ENCODE data around the gene FAM98C. TPM values are rescaled to one million over a fixed set of nuclear protein-coding genes. Genes with fewer than 3 reads are reported as not detected.

FAM98C gene
- total RNA-seq, 6 experiments from 2014 or later = 7.6 to 19.8 (median 9.8) TPM

DNA sequence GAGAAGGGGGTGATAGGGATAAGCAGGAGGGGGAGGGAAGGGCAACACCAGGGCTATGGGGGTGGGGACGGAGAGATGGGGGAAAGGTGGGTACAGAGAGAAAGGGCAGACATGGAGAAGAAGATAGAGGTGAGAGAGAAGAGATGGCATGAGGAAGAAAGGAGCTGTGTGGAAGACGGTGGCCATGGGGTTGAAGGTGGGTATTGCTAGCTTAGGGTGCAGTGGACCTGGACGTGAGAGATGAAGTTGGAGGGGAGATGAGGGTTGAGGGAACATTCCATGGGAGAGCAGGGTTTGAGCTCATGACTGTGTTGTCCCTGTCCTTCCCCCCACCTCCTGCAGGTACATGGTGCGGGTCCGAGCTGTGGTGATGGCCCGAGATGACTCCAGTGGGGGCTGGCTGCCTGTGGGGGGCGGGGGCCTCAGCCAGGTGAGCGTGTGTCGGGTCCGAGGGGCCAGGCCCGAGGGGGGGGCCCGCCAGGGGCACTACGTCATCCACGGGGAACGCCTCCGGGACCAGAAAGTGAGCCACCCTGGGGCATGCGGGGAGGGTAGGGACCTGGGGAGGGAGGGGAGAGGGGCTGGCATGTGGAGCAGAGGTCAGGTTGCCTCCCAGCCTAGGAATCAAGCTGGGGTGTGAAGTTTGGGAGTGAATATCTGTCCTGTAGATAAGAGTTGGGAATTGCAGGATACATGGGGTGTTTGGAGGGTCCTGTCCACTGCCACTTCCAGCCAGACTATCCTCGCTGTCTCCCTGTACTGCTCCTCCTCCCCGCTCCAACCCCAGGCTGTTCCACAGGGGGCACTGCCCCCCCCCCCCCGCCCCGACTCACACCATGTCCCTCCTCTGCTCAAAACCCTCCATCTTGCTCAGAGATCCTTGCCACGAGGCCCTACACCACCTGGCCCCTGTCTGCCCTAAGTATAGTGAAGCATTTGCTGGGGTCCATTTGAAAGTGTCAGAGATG lies 12.7 kb upstream of the FAM98C start:
- H3K9me3 ChIP-seq = no peaks in the 10 kb centered on the region
- intact Hi-C loops (cut with DNase I) = loop anchor here in 1 of 2 donors (10.0 kb wide), 1 partner anchor 235 kb away; no protein-coding TSS in a partner anchor
- H3K4me3 ChIP-seq = no peak overlapping the region
- WGBS (ENCODE audit: insufficient coverage, low coverage, low lambda C conversion rate, missing lambda C conversion rate) = 34% methylated on average over 9 of the region's 22 CpGs
- TF ChIP-seq POLR2A (IDR thresholded peaks at IDR 0.05) = no peak
- TF ChIP-seq, protein P1, sequence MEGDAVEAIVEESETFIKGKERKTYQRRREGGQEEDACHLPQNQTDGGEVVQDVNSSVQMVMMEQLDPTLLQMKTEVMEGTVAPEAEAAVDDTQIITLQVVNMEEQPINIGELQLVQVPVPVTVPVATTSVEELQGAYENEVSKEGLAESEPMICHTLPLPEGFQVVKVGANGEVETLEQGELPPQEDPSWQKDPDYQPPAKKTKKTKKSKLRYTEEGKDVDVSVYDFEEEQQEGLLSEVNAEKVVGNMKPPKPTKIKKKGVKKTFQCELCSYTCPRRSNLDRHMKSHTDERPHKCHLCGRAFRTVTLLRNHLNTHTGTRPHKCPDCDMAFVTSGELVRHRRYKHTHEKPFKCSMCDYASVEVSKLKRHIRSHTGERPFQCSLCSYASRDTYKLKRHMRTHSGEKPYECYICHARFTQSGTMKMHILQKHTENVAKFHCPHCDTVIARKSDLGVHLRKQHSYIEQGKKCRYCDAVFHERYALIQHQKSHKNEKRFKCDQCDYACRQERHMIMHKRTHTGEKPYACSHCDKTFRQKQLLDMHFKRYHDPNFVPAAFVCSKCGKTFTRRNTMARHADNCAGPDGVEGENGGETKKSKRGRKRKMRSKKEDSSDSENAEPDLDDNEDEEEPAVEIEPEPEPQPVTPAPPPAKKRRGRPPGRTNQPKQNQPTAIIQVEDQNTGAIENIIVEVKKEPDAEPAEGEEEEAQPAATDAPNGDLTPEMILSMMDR (IDR thresholded peaks at IDR 0.05) = no peak
- ATAC-seq (no peak), DNase-seq (no peak)
- no peaks in the 10 kb centered on the region for H3K27me3 ChIP-seq
- peaks cover 0 to 9% (median 0%) of the 10 kb centered on the region in 4 donors for H3K4me1 ChIP-seq
- no peaks in the 10 kb centered on the region for H3K36me3 ChIP-seq
- no peak overlapping the region for H3K27ac ChIP-seq

DNA sequence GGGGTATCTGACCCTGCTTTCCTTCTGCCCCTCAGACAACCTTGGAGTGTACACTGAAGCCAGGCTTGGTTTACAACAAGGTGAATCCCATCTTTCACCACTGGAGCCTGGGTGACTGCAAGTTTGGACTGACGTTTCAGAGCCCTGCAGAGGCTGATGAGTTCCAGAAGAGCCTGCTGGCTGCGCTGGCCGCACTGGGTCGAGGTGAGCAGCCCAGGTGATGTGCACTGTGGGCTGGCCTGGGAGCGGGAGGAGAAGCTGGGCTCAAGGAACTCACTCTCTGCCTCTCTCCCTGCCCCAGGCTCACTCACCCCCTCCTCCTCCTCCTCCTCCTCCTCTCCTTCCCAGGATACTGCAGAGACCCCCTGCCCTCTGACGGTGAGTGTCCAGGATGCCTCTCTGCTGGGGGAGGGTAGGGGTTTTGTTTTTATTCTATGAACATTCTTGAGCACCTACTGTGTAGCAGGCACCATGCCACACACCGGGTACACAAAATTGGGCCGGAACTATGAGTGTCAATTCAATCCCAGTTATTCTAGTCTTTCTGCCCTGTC lies 10.9 kb upstream of the FAM98C start:
- 64% methylated on average over 3 of the region's 8 CpGs for WGBS (ENCODE audit: insufficient coverage, low coverage, low lambda C conversion rate, missing lambda C conversion rate)
- Histone ChIP-seq H3K9me3 (no peaks in the 10 kb centered on the region), H3K27me3 (no peaks in the 10 kb centered on the region), H3K27ac (no peak overlapping the region), H3K4me1 (peaks cover 0 to 2% (median 0%) of the 10 kb centered on the region in 4 donors), H3K4me3 (no peak overlapping the region), H3K36me3 (no peaks in the 10 kb centered on the region)
- intact Hi-C loops (cut with DNase I) = loop anchor here in 1 of 2 donors (10.0 kb wide), 1 partner anchor 233 kb away; no protein-coding TSS in a partner anchor
- ATAC-seq (no peak), DNase-seq (no peak)
- TF ChIP-seq POLR2A (IDR thresholded peaks at IDR 0.05) = no peak
- TF ChIP-seq, protein P1 (IDR thresholded peaks at IDR 0.05) = no peak

DNA sequence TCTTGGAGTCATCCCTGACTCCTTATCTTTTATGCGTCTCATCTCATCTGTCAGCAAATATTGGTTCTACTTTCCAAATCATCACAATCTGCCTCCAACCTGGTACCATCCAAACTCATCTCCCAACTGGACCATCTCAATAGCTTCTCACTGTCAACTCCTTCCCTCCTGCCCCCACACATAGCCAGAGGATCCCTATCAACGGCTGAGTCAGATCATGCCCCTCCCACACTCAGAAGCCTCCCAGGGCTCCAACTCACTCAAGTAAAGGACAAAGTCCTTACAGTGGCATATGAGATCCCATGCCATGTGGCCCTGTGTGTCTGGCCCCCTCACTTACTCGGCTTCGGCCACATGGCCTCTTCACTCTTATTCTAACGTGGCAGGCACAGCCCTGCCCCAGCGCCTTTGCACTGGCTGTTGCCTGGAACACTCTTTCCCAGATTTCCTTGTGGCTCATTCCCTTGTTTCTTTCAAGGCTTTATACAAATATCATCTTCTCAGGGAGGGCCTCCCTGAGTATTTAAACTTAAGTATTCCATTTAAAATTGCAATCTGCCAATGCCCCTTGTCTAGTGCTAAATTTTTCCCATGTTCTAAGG lies 10.1 kb upstream of the FAM98C start:
- Histone ChIP-seq H3K27ac (no peak overlapping the region), H3K36me3 (no peaks in the 10 kb centered on the region), H3K9me3 (no peaks in the 10 kb centered on the region), H3K4me3 (no peak overlapping the region), H3K27me3 (no peaks in the 10 kb centered on the region), H3K4me1 (no peaks in the 10 kb centered on the region)
- TF ChIP-seq POLR2A (IDR thresholded peaks at IDR 0.05) = peak; percentile 15
- TF ChIP-seq, protein P1 (IDR thresholded peaks at IDR 0.05) = no peak
- WGBS (ENCODE audit: insufficient coverage, low coverage, low lambda C conversion rate, missing lambda C conversion rate) = 17% methylated on average over 3 of the region's 6 CpGs
- ATAC-seq (peak in 2 of 4 donors; percentile 15 to 57), DNase-seq (no peak)
- intact Hi-C loops (cut with DNase I) = loop anchor here in 1 of 2 donors (10.0 kb wide), 1 partner anchor 232 kb away; no protein-coding TSS in a partner anchor

DNA sequence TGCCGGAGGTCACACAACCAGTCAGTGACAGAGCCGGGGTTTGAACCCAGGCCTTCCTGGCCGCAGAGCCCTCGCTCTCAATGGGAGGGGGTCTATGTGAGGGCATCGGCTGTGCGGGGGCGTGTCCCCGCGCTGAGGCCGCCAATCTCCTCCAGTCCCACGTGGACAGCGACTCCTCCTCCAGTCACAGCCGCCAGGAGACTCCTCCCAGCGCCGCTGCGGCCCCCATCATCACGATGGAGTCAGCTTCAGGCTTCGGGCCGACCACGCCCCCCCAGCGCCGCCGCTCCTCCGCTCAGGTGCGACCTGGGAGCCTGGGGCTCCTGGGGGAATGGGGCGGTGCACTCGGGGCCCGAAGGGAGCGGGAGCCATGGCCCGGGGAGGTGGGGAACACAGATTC lies 8.4 kb upstream of the FAM98C start:
- intact Hi-C loops (cut with DNase I) = loop anchor here in 1 of 2 donors (10.0 kb wide), 1 partner anchor 230 kb away; no protein-coding TSS in a partner anchor
- ATAC-seq (peak in 1 of 4 donors; percentile 18), DNase-seq (no peak)
- WGBS (ENCODE audit: insufficient coverage, low coverage, low lambda C conversion rate, missing lambda C conversion rate) = 0% methylated on average over 1 of the region's 30 CpGs
- Histone ChIP-seq H3K4me1 (no peaks in the 10 kb centered on the region), H3K27me3 (no peaks in the 10 kb centered on the region), H3K9me3 (no peaks in the 10 kb centered on the region), H3K36me3 (no peaks in the 10 kb centered on the region), H3K4me3 (no peak overlapping the region), H3K27ac (no peak overlapping the region)
- TF ChIP-seq POLR2A (IDR thresholded peaks at IDR 0.05) = no peak
- TF ChIP-seq, protein P1 (IDR thresholded peaks at IDR 0.05) = no peak

All from right lobe of liver (tissue), 6 donors.